ENCODE data around the gene ANKIB1.

DNA sequence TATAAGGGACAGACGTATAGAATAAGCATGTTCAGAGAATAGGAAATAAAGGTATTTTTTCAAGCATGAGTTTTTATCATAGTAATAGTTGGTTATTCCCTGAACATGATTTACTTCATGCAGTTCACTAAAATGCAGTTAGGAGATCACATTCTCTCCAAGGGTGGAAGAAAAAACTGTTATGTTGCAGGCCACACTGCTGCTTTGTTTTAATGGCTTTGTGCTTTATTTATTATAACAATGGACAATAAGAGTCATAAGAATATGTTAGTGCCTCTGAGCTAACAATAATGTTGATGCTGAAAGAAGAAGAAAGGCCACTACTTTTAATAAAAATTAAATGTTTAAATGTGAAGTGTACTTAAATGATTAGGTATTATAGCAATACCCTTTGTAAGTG lies 123.0 kb downstream of the ANKIB1 start:
- TF ChIP-seq POLR2A (IDR thresholded peaks at IDR 0.05; ENCODE audit: low read depth, low read length), result no peak
- no peak for TF ChIP-seq POLR2AphosphoS5 (IDR thresholded peaks at IDR 0.05; ENCODE audit: low read depth, low read length)
- no peak for TF ChIP-seq TAF1 (IDR thresholded peaks at IDR 0.05; ENCODE audit: borderline replicate concordance, low read depth, low read length)
